HCT116 (cell line): Measurements from ENCODE around the gene MYCN.

Experiments used
- EGR1 ChIP-seq: IDR thresholded peaks from 2 replicates; pipeline ENCODE4 v1.6.1; 2012; ENCODE audit warnings: low read depth
- EZH2 ChIP-seq: fragments of 200-600 bp; sonication (generic); IDR thresholded peaks from 2 replicates; pipeline ENCODE4 v1.6.1; 2017; ENCODE audit warnings: antibody characterized with exemption, mixed run types
- POLR2A ChIP-seq: IDR thresholded peaks from 2 replicates; pipeline ENCODE4 v1.7.0; 2011; ENCODE audit warnings: borderline replicate concordance; ENCODE audit not compliant: insufficient read depth, insufficient read length; ENCODE audit errors: extremely low read depth
- POLR2AphosphoS5 ChIP-seq: IDR thresholded peaks from 2 replicates; pipeline ENCODE4 v1.6.1; 2011; ENCODE audit warnings: mild to moderate bottlenecking, low read depth, low read length, moderate library complexity
- YY1 ChIP-seq: IDR thresholded peaks from 2 replicates; pipeline ENCODE4 v1.6.1; 2011; ENCODE audit warnings: low read length, low read depth, moderate library complexity, mild to moderate bottlenecking; ENCODE audit not compliant: insufficient replicate concordance; ENCODE audit errors: extremely low read depth
- ZFX ChIP-seq: fragments of 450-650 bp; IDR thresholded peaks from 2 replicates; pipeline ENCODE4 v1.6.1; 2017
- TF ChIP-seq, protein P1 (sequence below), 3 experiments: fragments of 200-600 bp in 1 of 3; sonication (generic) in 1 of 3; IDR thresholded peaks in 2 of 3; conservative IDR thresholded peaks in 1 of 3; 2 replicates each; pipeline ENCODE4 v1.5.1; 2012 to 2017; ENCODE audit warnings: low read depth in 2 of 3, low read length in 2 of 3, antibody characterized with exemption in 1 of 3, borderline replicate concordance in 1 of 3, control low read depth in 1 of 3, mild to moderate bottlenecking in 1 of 3, mixed read lengths in 1 of 3, mixed run types in 1 of 3, moderate library complexity in 1 of 3; ENCODE audit not compliant: insufficient read depth in 1 of 3
- TF ChIP-seq, protein P2 (sequence below): IDR thresholded peaks from 2 replicates; pipeline ENCODE4 v1.6.1; 2012

DNA sequence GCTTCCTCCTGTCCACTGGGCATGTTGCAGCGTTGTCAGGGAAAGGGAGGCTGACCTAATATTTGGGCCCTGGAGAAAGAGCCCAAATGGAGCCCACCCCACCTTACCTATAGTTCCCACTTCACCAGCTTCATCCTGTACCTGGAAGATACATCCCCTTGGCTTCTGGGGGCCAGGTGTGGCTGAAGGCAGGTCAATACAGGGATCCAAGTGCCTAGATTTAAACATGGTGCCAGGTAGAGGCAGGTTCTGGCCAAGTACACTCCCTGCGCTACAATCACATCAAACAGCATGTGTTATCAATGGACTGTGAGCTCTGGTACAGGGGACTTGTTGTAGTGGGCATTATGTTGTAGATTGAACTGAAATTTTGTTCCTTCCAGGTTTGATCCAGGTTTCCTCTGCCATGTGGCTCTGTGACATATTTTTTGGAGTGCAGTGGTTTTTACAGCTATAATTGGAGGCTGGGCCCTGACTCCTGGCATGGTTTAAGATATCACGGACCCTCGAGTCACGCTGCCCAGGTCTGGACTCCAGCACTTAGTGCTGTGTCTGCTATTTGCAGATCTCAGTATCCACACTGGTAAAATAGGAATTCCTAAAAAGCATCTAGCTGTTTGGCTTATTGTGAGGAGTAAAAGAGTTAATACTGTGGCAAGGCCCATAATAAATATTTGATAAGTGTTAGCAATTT is 23.8 kb downstream of the MYCN start:
- TF ChIP-seq, protein P1, sequence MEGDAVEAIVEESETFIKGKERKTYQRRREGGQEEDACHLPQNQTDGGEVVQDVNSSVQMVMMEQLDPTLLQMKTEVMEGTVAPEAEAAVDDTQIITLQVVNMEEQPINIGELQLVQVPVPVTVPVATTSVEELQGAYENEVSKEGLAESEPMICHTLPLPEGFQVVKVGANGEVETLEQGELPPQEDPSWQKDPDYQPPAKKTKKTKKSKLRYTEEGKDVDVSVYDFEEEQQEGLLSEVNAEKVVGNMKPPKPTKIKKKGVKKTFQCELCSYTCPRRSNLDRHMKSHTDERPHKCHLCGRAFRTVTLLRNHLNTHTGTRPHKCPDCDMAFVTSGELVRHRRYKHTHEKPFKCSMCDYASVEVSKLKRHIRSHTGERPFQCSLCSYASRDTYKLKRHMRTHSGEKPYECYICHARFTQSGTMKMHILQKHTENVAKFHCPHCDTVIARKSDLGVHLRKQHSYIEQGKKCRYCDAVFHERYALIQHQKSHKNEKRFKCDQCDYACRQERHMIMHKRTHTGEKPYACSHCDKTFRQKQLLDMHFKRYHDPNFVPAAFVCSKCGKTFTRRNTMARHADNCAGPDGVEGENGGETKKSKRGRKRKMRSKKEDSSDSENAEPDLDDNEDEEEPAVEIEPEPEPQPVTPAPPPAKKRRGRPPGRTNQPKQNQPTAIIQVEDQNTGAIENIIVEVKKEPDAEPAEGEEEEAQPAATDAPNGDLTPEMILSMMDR (IDR thresholded peaks at IDR 0.05 in 2 of 3, conservative IDR thresholded peaks at IDR 0.05 in 1 of 3; ENCODE audit: borderline replicate concordance in 1 of 3, insufficient read depth in 1 of 3, low read depth in 2 of 3, low read length in 2 of 3) = no peak
- TF ChIP-seq EZH2 (no peak), POLR2A (no peak), POLR2AphosphoS5 (no peak), ZFX (no peak), EGR1 (no peak), YY1 (no peak)
- TF ChIP-seq, protein P2, sequence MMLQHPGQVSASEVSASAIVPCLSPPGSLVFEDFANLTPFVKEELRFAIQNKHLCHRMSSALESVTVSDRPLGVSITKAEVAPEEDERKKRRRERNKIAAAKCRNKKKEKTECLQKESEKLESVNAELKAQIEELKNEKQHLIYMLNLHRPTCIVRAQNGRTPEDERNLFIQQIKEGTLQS = no peak
